Caco-2 (cell line): Measurements from ENCODE around the gene DGKA. TPM values are rescaled to one million over a fixed set of nuclear protein-coding genes. Genes with fewer than 3 reads are reported as not detected.

Experiments
- BruUV-seq: library from RNA; stranded (reverse); fragments of 400-500 nt; replicated peaks from 2 replicates; lab custom pipeline; 2021; lab: Mats Ljungman, UMichigan
- CTCF ChIA-PET: fragments of 300-600 bp; sonication (Branson Sonifier 250); formaldehyde crosslinking; loops from one replicate; lab custom pipeline; 2022; ENCODE audit warnings: antibody characterized with exemption; lab: Charles Lee
- POLR2A ChIA-PET: fragments of 300-600 bp; sonication (Branson Sonifier 250); formaldehyde crosslinking; loops from one replicate; lab custom pipeline; 2022; ENCODE audit warnings: antibody characterized with exemption; lab: Charles Lee
- DNase-seq, 2 experiments: peaks; one replicate each; pipeline versions ENCODE4 v3.0.0 to v3.0.0-alpha.2; 2020 to 2022
- H3K27me3 ChIP-seq: replicated peaks from 2 replicates; pipeline ENCODE4 v1.6.0; 2011; ENCODE audit warnings: low read length; ENCODE audit not compliant: control insufficient read depth, insufficient read depth
- H3K36me3 ChIP-seq: 2 replicates; pipeline ENCODE4 v1.5.1; 2011; ENCODE audit warnings: low read length; ENCODE audit not compliant: control insufficient read depth, insufficient read depth
- H3K4me1 ChIP-seq: fragments of 250-450 bp; sonication (Bioruptor Pico); 2 replicates; pipeline ENCODE4 v1.5.1; 2020; ENCODE audit warnings: mild to moderate bottlenecking
- H3K4me3 ChIP-seq: 2 replicates; pipeline ENCODE4 v1.5.1; 2011; ENCODE audit warnings: low read depth, mild to moderate bottlenecking, control low read depth, low read length
- H3K9me3 ChIP-seq: fragments of 250-450 bp; sonication (Bioruptor Pico); 2 replicates; pipeline ENCODE4 v1.5.1; 2020; ENCODE audit warnings: mild to moderate bottlenecking, moderate library complexity
- H3K27ac Mint-ChIP-seq: one replicate; pipeline ENCODE4 v1.8.0; 2022; ENCODE audit warnings: mixed read lengths; ENCODE audit not compliant: unreplicated experiment
- H3K27me3 Mint-ChIP-seq: one replicate; pipeline ENCODE4 v1.8.0; 2022; ENCODE audit warnings: mixed read lengths; ENCODE audit not compliant: insufficient read depth, unreplicated experiment
- H3K36me3 Mint-ChIP-seq: one replicate; pipeline ENCODE4 v1.8.0; 2022; ENCODE audit warnings: mild to moderate bottlenecking, mixed read lengths; ENCODE audit not compliant: insufficient read depth, unreplicated experiment
- H3K4me1 Mint-ChIP-seq: one replicate; pipeline ENCODE4 v1.8.0; 2022; ENCODE audit warnings: low read depth, mixed read lengths; ENCODE audit not compliant: unreplicated experiment
- H3K4me3 Mint-ChIP-seq: one replicate; pipeline ENCODE4 v1.8.0; 2022; ENCODE audit warnings: mild to moderate bottlenecking, moderate library complexity, mixed read lengths; ENCODE audit not compliant: unreplicated experiment
- H3K9me3 Mint-ChIP-seq: one replicate; pipeline ENCODE4 v1.8.0; 2022; ENCODE audit warnings: mixed read lengths; ENCODE audit not compliant: unreplicated experiment
- CTCF ChIP-seq, 2 experiments: fragments of 200-600 bp in 1 of 2; IDR thresholded peaks; 1 replicate in 1 of 2; 2 replicates in 1 of 2; pipeline versions ENCODE4 v1.5.1 to v1.8.0; 2011 to 2022; ENCODE audit warnings: antibody characterized with exemption in 1 of 2, control low read depth in 1 of 2, inconsistent platforms in 1 of 2, low read depth in 1 of 2, low read length in 1 of 2, mild to moderate bottlenecking in 1 of 2, moderate library complexity in 1 of 2; ENCODE audit not compliant: insufficient read depth in 1 of 2, severe bottlenecking in 1 of 2, unreplicated experiment in 1 of 2
- intact Hi-C: fragments of 100-400 bp; cut with micrococcal nuclease; formaldehyde crosslinking; loops from one replicate; pipeline ENCODE4 v1.10.0; 2022; ENCODE audit not compliant: unreplicated experiment
- total RNA-seq: library from RNA; stranded (reverse); gene quantifications from 2 replicates; pipeline ENCODE4 v1.2.3, GENCODE V29; 2022

The DGKA gene
- total RNA-seq, 1 experiment from 2014 or later, result 22.2 TPM

GRCh38 chr12:55972456-55972855 lies 41.5 kb downstream of the DGKA start:
- BruUV-seq, result no TSS peak
- Histone ChIP-seq H3K27me3 (no peaks in the 10 kb centered on the region), H3K36me3 (peaks cover 1% of the 10 kb centered on the region), H3K4me3 (peak overlapping the region; percentile 59), H3K4me1 (peaks cover 42% of the 10 kb centered on the region), H3K9me3 (no peaks in the 10 kb centered on the region)
- Mint-ChIP-seq H3K4me1 (peaks cover 25% of the 10 kb centered on the region), H3K4me3 (no peak overlapping the region), H3K27me3 (no peaks in the 10 kb centered on the region), H3K36me3 (peaks cover 53% of the 10 kb centered on the region), H3K9me3 (no peaks in the 10 kb centered on the region), H3K27ac (no peak overlapping the region)
- POLR2A ChIA-PET, result no interaction called here
- intact Hi-C loops, result loop anchor here (2.0 to 5.0 kb wide), 3 partner anchors 42 to 665 kb away; partner anchors contain the start of genes DGKA and DNAJC14
- no peak for TF ChIP-seq CTCF (IDR thresholded peaks at IDR 0.05; ENCODE audit: insufficient read depth in 1 of 2, low read depth in 1 of 2, low read length in 1 of 2, severe bottlenecking in 1 of 2, unreplicated experiment in 1 of 2)
- CTCF ChIA-PET, result no interaction called here
- no peak for DNase-seq

DNA sequence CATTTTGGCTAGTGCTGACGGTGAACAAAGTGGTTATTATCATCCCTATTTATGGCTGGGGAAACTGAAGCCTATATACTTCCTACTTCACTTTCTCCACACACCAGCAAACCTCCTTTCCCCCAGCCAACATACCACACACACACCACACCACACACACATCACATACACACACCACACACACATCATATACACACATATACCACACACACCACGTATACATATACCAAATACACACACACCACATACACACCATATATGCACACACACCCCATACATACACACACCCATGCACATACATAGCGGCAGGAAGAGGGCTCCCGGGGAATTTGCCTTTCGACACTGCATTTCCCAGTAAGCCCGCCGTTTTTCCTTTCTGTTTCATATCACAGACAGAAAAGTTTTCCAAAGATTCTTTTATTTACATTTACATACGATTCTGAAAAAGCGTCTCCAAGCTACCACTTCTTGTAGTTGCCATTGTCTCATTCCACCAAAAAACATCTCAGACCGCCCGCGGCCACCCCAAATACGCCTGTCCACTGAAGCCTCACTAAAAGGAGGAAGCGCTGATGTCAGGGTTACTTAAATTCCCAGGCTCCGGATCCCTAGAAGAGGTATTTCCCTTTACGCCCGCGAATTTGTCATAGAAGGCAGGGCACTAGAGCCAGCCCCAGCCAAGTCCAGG lies 42.1 kb downstream of the DGKA start:
- Mint-ChIP-seq H3K27me3 (no peaks in the 10 kb centered on the region), H3K4me3 (no peak overlapping the region), H3K27ac (no peak overlapping the region), H3K4me1 (peaks cover 19% of the 10 kb centered on the region), H3K36me3 (peaks cover 52% of the 10 kb centered on the region), H3K9me3 (no peaks in the 10 kb centered on the region)
- intact Hi-C loops, result loop anchor here (1.0 to 5.0 kb wide), 6 partner anchors 17 to 664 kb away; partner anchors contain the start of genes DGKA, DNAJC14 and PA2G4
- Histone ChIP-seq H3K27me3 (no peaks in the 10 kb centered on the region), H3K4me1 (peaks cover 38% of the 10 kb centered on the region), H3K36me3 (peaks cover 2% of the 10 kb centered on the region), H3K4me3 (peak overlapping the region; percentile 59), H3K9me3 (no peaks in the 10 kb centered on the region)
- CTCF ChIA-PET, result interaction anchor here (0.9 to 2.1 kb wide), 16 partner anchors 9 to 292 kb away, joined by 3 to 37 read pairs (median 6); partner anchors contain the start of genes DGKA, ESYT1, ORMDL2 and PA2G4
- BruUV-seq, result TSS peak; percentile 88
- no peak for TF ChIP-seq CTCF (IDR thresholded peaks at IDR 0.05; ENCODE audit: insufficient read depth in 1 of 2, low read depth in 1 of 2, low read length in 1 of 2, severe bottlenecking in 1 of 2, unreplicated experiment in 1 of 2)
- POLR2A ChIA-PET, result interaction anchor here (0.6 to 3.0 kb wide), 22 partner anchors 9 to 294 kb away, joined by 3 to 23 read pairs (median 6); partner anchors contain the start of genes DNAJC14, ORMDL2, PA2G4 and PYM1
- DNase-seq, result no peak

DNA sequence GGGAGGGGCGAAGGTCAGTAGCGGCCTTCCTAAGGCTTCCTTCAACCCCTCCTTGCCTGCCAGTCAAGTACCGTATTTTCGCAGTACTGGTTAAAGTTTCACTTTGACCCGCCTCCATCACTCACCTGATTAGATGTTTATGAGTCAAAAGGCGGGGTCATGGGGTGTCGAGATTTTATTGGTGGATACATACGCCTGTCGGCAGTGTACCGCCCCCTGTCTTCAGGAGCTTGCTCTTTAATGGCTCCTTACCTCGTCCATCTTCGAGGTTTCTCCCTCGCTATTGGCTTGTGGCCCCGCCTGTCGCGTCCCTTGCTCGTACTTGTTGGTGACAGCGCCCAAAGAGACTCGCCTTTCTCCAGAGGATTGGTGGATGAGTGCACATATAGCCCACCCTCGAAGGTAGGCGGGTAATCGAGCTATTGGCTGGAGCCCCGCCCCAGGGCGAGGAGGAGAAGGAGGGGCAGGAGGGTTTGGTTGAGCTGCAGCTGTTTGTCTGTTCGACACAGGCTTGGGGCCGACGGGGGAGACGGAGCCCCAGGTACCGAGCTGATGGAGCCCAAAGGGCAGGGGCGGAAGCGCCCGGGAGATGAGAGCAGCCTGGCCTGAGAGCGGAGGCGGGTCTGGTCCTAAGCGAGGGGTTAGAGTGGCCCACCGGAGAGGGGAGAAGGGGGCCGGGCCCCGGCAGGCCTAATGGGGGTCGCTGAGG lies 42.8 kb downstream of the DGKA start, which contains the start of gene RAB5B:
Gene RAB5B (plus strand): TSS at position 480 of the 709 bp plus-strand sequence. CDS start 12,883 bp downstream, outside the sequence.
- H3K4me3 ChIP-seq, result peak within 1 kb of the TSS; percentile 92
- H3K9me3 ChIP-seq, result no peaks in the 10 kb centered on the region
- peaks cover 31% of the 10 kb centered on the region for H3K4me1 ChIP-seq
- BruUV-seq, result no TSS peak
- peak; percentile 98 to 100 for DNase-seq
- Mint-ChIP-seq H3K27me3 (no peaks in the 10 kb centered on the region), H3K9me3 (no peaks in the 10 kb centered on the region), H3K27ac (no peak within 1 kb of the TSS), H3K4me3 (no peak within 1 kb of the TSS), H3K36me3 (peaks cover 52% of the 10 kb centered on the region), H3K4me1 (peaks cover 16% of the 10 kb centered on the region)
- intact Hi-C loops, result loop anchor here (1.0 to 5.0 kb wide), 6 partner anchors 17 to 664 kb away; partner anchors contain the start of genes DGKA, DNAJC14 and PA2G4
- H3K27me3 ChIP-seq, result no peaks in the 10 kb centered on the region
- ChIA-PET POLR2A (interaction anchor here (0.5 to 3.0 kb wide), 26 partner anchors 8 to 294 kb away, joined by 3 to 23 read pairs (median 5); partner anchors contain the start of genes DNAJC14, ORMDL2, PA2G4 and PMEL), CTCF (interaction anchor here (0.6 to 2.1 kb wide), 19 partner anchors 8 to 518 kb away, joined by 3 to 37 read pairs (median 5); partner anchors contain the start of genes DGKA, DNAJC14, ESYT1 and ORMDL2)
- peak in 1 of 2 experiments; percentile 21 for TF ChIP-seq CTCF (IDR thresholded peaks at IDR 0.05; ENCODE audit: insufficient read depth in 1 of 2, low read depth in 1 of 2, low read length in 1 of 2, severe bottlenecking in 1 of 2, unreplicated experiment in 1 of 2)
- peaks cover 2% of the 10 kb centered on the region for H3K36me3 ChIP-seq
